WERI-Rb-1 (cell line): ENCODE data around the gene PLCH1.

Source experiments
- DNase-seq: peaks from one replicate; pipeline ENCODE4 v3.0.0-alpha.2; 2020
- H3K27ac ChIP-seq: fragments of 250-450 bp; sonication (Bioruptor Pico); 2 replicates; pipeline ENCODE4 v1.5.1; 2020; ENCODE audit warnings: mild to moderate bottlenecking, moderate library complexity
- H3K27me3 ChIP-seq: fragments of 250-450 bp; sonication (Bioruptor Pico); 2 replicates; pipeline ENCODE4 v1.5.1; 2021; ENCODE audit warnings: mild to moderate bottlenecking, low read depth, moderate library complexity; ENCODE audit not compliant: insufficient read depth, severe bottlenecking
- H3K36me3 ChIP-seq: fragments of 250-450 bp; sonication (Bioruptor Pico); 2 replicates; pipeline ENCODE4 v1.5.1; 2020; ENCODE audit warnings: mild to moderate bottlenecking, moderate library complexity
- H3K4me3 ChIP-seq: 2 replicates; pipeline ENCODE4 v1.5.1; 2011; ENCODE audit warnings: low read depth, mild to moderate bottlenecking, control low read depth, low read length
- H3K9me3 ChIP-seq: fragments of 250-450 bp; sonication (Bioruptor Pico); 2 replicates; pipeline ENCODE4 v1.5.1; 2021; ENCODE audit warnings: mild to moderate bottlenecking, moderate library complexity; ENCODE audit not compliant: severe bottlenecking
- TF ChIP-seq, protein P1 (sequence below): IDR thresholded peaks from 2 replicates; pipeline ENCODE4 v1.5.1; 2011; ENCODE audit warnings: low read depth, mild to moderate bottlenecking, control low read depth, inconsistent platforms, low read length

PLCH1 gene

DNA sequence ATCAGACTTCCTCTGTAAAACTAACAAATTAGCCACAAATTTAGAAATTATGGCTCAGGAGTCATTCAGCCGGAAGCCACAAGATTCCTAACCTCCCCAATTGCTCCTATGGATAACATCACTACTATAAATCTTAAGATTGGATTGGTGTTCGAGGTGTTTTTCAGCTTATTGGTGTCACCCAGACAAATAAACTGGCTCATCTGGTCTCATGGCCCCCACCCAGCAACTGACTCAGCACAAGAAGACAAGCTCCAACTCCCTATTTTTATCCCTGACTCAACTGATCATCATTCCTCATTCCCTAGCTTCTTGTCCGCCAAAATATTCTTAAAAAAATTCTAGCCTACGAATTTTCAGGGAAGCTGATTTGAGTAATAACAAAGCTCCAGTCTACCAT, 316.3 kb downstream of the PLCH1 start:
- Histone ChIP-seq H3K4me3 (no peak overlapping the region), H3K9me3 (peaks cover 2% of the 10 kb centered on the region), H3K27me3 (no peaks in the 10 kb centered on the region), H3K36me3 (no peaks in the 10 kb centered on the region), H3K27ac (no peak overlapping the region)
- TF ChIP-seq, protein P1, sequence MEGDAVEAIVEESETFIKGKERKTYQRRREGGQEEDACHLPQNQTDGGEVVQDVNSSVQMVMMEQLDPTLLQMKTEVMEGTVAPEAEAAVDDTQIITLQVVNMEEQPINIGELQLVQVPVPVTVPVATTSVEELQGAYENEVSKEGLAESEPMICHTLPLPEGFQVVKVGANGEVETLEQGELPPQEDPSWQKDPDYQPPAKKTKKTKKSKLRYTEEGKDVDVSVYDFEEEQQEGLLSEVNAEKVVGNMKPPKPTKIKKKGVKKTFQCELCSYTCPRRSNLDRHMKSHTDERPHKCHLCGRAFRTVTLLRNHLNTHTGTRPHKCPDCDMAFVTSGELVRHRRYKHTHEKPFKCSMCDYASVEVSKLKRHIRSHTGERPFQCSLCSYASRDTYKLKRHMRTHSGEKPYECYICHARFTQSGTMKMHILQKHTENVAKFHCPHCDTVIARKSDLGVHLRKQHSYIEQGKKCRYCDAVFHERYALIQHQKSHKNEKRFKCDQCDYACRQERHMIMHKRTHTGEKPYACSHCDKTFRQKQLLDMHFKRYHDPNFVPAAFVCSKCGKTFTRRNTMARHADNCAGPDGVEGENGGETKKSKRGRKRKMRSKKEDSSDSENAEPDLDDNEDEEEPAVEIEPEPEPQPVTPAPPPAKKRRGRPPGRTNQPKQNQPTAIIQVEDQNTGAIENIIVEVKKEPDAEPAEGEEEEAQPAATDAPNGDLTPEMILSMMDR = no peak
- DNase-seq = no peak

GRCh38 chr3:155426524-155427230, 318.2 kb downstream of the PLCH1 start:
- Histone ChIP-seq H3K9me3 (peaks cover 2% of the 10 kb centered on the region), H3K36me3 (no peaks in the 10 kb centered on the region), H3K27ac (no peak overlapping the region), H3K27me3 (no peaks in the 10 kb centered on the region), H3K4me3 (no peak overlapping the region)
- TF ChIP-seq, protein P1 = no peak
- DNase-seq = no peak

GRCh38 chr3:155425396-155425795, 319.5 kb downstream of the PLCH1 start:
- no peak for DNase-seq
- Histone ChIP-seq H3K27ac (no peak overlapping the region), H3K9me3 (peaks cover 2% of the 10 kb centered on the region), H3K27me3 (no peaks in the 10 kb centered on the region), H3K4me3 (no peak overlapping the region), H3K36me3 (no peaks in the 10 kb centered on the region)
- TF ChIP-seq, protein P1 = no peak

DNA sequence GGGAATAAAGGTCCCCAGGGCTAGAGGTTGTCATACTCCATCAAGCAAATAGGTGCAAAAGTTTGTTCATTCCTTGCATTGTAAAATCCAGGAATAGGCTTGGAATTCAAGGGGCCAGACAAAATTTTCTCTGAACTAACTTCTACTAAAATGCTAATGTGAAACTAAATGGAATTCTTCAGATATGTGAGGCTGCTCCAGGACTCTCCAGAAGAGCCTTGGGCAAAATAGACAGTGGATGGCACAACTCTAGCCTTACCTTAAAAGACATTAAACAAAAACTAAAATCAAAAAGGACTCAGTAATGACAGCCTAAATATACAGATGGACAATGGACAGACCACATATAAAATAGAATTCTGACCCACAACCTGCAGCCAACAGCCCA, 320.6 kb downstream of the PLCH1 start:
- TF ChIP-seq, protein P1 = no peak
- Histone ChIP-seq H3K36me3 (no peaks in the 10 kb centered on the region), H3K4me3 (no peak overlapping the region), H3K27ac (no peak overlapping the region), H3K9me3 (peaks cover 2% of the 10 kb centered on the region), H3K27me3 (no peaks in the 10 kb centered on the region)
- DNase-seq = no peak

- DNase-seq = no peak
- no peak overlapping the region for H3K4me3 ChIP-seq
- TF ChIP-seq, protein P1 = no peak
- H3K27me3 ChIP-seq = no peaks in the 10 kb centered on the region
- H3K36me3 ChIP-seq = no peaks in the 10 kb centered on the region
- peaks cover 2% of the 10 kb centered on the region for H3K9me3 ChIP-seq
- no peak overlapping the region for H3K27ac ChIP-seq
Observed at GRCh38 chr3:155423526-155424322, 321.1 kb downstream of the PLCH1 start.
